Activated T-helper 2 cell treated with anti-CD3 and anti-CD28 coated beads, Interferon-gamma antibody, Interleukin-2, Interleukin-4, amounts not matched to agents 10 μg/mL and 5 μg/mL and 100 μg/mL, durations not matched to agents 14 hours and 24 hours and 36 hours (primary cell): ENCODE data around the gene NT5M. TPM values are rescaled to one million over a fixed set of nuclear protein-coding genes. Genes with fewer than 3 reads are reported as not detected.
"Not testable (repeated sequence)": the region's sequence is repeated elsewhere in the genome, so short reads cannot be mapped to it uniquely, and the experiment has no call there.

ENCODE experiments used
- DNase-seq: peaks from one replicate; pipeline ENCODE4 v3.0.0; 2021; ENCODE audit warnings: low spot score
- H3K27ac Mint-ChIP-seq: one replicate; pipeline ENCODE4 v1.8.0; 2021; ENCODE audit warnings: mixed read lengths
- H3K27me3 Mint-ChIP-seq: one replicate; pipeline ENCODE4 v1.8.0; 2021; ENCODE audit warnings: low read depth, mixed read lengths
- H3K36me3 Mint-ChIP-seq: one replicate; pipeline ENCODE4 v1.8.0; 2021; ENCODE audit warnings: low read depth, mixed read lengths
- H3K4me1 Mint-ChIP-seq: one replicate; pipeline ENCODE4 v1.8.0; 2021; ENCODE audit warnings: low read depth, mixed read lengths
- H3K4me3 Mint-ChIP-seq: one replicate; pipeline ENCODE4 v1.8.0; 2021; ENCODE audit warnings: low read depth, mild to moderate bottlenecking, moderate library complexity, mixed read lengths
- H3K9me3 Mint-ChIP-seq: one replicate; pipeline ENCODE4 v1.8.0; 2021; ENCODE audit warnings: mixed read lengths
- intact Hi-C: fragments of 100-400 bp; cut with micrococcal nuclease; formaldehyde crosslinking; loops from one replicate; pipeline ENCODE4 v1.15.1; 2023
- total RNA-seq: library from RNA; stranded (reverse); gene quantifications from 2 replicates; pipeline ENCODE4 v1.2.3, GENCODE V29; 2022

NT5M gene
- total RNA-seq, 1 donor from 2014 or later = 8.1 TPM

DNA sequence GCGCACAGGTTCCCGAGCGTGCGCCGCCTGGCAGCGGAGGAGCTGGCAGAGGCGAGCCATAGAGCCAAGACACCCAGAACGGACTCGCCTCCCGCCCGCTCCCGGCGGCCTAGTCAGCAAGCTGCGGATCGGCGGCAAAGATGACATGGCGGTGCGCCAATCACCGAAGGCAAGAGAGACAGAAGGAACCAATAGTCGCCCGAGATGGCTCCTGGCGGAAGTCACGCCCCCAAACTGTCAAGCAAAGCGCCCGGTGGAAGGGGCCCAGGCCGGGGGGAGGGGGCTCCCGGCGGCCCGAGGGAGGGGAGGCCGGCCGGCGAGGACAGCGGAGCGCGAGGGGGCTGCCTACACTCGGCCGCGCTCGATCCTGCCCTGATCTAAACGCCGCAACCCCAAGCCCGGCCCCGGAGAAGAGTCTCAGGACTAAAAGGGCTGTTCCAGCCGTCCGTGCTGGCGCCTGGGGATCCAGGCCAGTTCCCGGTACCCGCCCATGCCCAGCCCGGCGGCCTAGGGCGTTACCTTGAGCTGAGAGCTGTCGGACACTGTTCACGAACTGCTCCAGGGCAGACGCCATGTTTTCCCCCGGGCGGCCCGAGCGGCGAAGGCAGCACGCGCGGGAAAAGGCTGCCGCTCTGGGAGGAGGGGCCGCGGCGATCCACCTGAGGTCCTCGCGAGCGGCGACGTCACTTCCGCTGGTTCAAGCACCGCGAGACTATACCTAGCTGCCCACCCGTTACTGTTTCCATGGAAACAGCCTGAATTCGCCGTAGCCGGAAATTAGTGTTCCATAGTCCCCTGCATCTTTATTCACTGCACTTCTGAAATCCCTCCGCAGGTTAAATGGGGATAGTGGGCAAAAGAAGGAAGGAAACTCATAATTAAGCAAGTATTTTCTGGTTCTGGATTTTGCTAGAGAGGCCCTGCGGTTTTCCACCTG, 22.3 kb upstream of the NT5M start, which contains the start of gene COPS3:
Gene COPS3 (minus strand): TSS at position 634 of the 937 bp plus-strand sequence. CDS start 60 bp downstream, at position 574.
- H3K27me3 Mint-ChIP-seq = no peaks in the 10 kb centered on the region
- peak; percentile 96 for DNase-seq
- H3K4me1 Mint-ChIP-seq = peaks cover 30% of the 10 kb centered on the region
- peak within 1 kb of the TSS; percentile 94 for H3K27ac Mint-ChIP-seq
- no peaks in the 10 kb centered on the region for H3K9me3 Mint-ChIP-seq
- intact Hi-C loops = loop anchor here (1.0 to 2.0 kb wide), 2 partner anchors 24 to 44 kb away; partner anchors contain the start of gene FLCN
- H3K4me3 Mint-ChIP-seq = peak within 1 kb of the TSS; percentile 90
- peaks cover 22% of the 10 kb centered on the region for H3K36me3 Mint-ChIP-seq

DNA sequence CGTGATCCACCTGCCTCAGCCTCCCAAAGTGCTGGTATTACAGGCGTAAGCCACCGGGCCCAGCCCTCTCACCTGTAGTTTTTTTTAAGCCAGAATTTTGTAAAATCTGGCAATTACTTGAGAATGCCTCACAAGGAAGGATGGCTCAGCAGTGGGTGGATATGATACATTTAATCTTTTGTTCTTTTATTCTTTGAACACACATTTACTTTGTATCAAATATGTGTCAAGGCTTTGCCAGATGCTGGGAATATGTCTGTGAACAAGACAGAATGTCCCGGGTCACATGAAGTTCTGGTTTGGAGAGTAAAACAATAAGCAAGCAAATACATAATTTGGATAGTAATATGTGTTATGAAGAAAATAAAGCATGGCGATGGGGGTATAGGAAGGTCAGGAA, 17.2 kb upstream of the NT5M start:
- H3K27ac Mint-ChIP-seq = no peak overlapping the region
- H3K4me1 Mint-ChIP-seq = peaks cover 11% of the 10 kb centered on the region
- no peaks in the 10 kb centered on the region for H3K9me3 Mint-ChIP-seq

DNA sequence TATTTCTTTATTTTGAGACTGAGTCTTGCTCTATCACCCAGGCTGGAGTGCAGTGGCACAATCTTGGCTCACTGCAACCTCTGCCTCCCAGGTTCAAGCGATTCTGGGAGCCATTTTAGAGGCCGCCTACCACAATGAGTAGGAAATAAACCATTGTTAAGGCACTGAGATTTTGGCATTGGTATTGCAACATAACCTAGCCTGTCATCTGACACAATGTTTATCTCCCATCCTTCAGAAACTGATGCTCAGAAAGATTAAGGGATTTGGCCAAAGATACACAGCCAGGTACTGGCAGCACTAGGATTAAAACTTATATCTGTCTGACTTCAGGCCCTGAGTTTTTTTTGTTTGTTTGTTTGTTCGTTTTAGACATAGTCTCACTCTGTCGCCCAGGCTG, 14.1 kb upstream of the NT5M start:
- H3K4me3 Mint-ChIP-seq = no peak overlapping the region
- no peak overlapping the region for H3K27ac Mint-ChIP-seq

More for the DNA sequence above, 17.2 kb upstream of the NT5M start:
- no peak overlapping the region for H3K4me3 Mint-ChIP-seq
- H3K27me3 Mint-ChIP-seq = no peaks in the 10 kb centered on the region
- H3K36me3 Mint-ChIP-seq = no peaks in the 10 kb centered on the region
- no peak for DNase-seq
- intact Hi-C loops = no loop called here

DNA sequence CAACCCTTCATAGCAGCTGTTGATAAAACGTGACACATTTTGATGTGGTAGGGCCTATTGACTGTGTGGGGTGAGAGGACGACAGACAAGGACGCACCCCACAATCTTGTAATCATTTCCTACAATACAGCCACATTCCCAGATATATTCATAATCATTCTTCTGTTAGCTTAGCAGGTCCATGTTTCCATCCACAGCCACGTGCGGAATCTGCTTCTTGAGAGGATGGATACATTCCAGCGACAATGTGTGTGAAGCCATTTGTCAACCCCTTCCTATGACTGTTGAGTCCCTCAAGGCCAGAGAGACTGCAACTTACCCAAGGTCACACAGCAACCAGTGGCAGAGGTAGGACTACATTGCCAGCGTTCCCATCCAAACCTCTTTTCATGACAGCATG, 13.5 kb upstream of the NT5M start:
- no peak overlapping the region for H3K27ac Mint-ChIP-seq
- DNase-seq = no peak
- H3K9me3 Mint-ChIP-seq = no peaks in the 10 kb centered on the region
- H3K27me3 Mint-ChIP-seq = peaks cover 2% of the 10 kb centered on the region
- H3K4me1 Mint-ChIP-seq = no peaks in the 10 kb centered on the region
- H3K4me3 Mint-ChIP-seq = no peak overlapping the region
- intact Hi-C loops = no loop called here
- H3K36me3 Mint-ChIP-seq = no peaks in the 10 kb centered on the region

More for the DNA sequence above, 14.1 kb upstream of the NT5M start:
- H3K36me3 Mint-ChIP-seq = no peaks in the 10 kb centered on the region
- intact Hi-C loops = no loop called here
- no peak for DNase-seq
- H3K9me3 Mint-ChIP-seq = no peaks in the 10 kb centered on the region
- peaks cover 2% of the 10 kb centered on the region for H3K27me3 Mint-ChIP-seq
- H3K4me1 Mint-ChIP-seq = no peaks in the 10 kb centered on the region

GRCh38 chr17:17295141-17295540, 8.0 kb upstream of the NT5M start:
- no peaks in the 10 kb centered on the region for H3K9me3 Mint-ChIP-seq
- H3K4me1 Mint-ChIP-seq = peaks cover 16% of the 10 kb centered on the region
- H3K36me3 Mint-ChIP-seq = no peaks in the 10 kb centered on the region
- H3K27me3 Mint-ChIP-seq = peaks cover 2% of the 10 kb centered on the region
- intact Hi-C loops = no loop called here
- no peak overlapping the region for H3K27ac Mint-ChIP-seq
- DNase-seq = no peak
- H3K4me3 Mint-ChIP-seq = no peak overlapping the region

GRCh38 chr17:17297217-17297616, 6.0 kb upstream of the NT5M start:
- no peak for DNase-seq
- Mint-ChIP-seq H3K27ac (no peak overlapping the region), H3K36me3 (no peaks in the 10 kb centered on the region), H3K4me1 (peaks cover 22% of the 10 kb centered on the region), H3K4me3 (no peak overlapping the region), H3K9me3 (no peaks in the 10 kb centered on the region), H3K27me3 (no peaks in the 10 kb centered on the region)
- intact Hi-C loops = no loop called here

DNA sequence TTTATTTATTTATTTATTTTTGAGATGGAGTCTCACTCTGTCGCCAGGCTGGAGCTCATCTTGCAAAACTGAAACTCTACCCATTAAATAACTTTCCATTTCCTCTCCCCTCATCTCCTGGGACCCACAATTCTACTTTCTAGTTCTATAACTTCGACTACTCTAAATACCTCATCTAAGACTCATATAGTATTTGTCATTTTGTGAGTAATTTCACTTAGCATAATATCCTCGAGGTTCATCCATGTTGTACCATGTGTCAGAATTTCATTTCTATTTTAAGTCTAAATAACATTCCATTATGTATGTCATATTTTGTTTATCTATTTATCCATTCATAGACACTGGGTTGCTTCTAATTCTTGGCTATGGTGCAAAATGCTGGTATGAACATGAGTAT, 5.1 kb upstream of the NT5M start:
- Mint-ChIP-seq H3K9me3 (no peaks in the 10 kb centered on the region), H3K4me1 (peaks cover 26% of the 10 kb centered on the region)

GRCh38 chr17:17300624-17301568, 2.3 kb upstream of the NT5M start:
- Mint-ChIP-seq H3K36me3 (peaks cover 3% of the 10 kb centered on the region), H3K4me3 (peak overlapping the region; percentile 57), H3K9me3 (no peaks in the 10 kb centered on the region), H3K4me1 (peaks cover 45% of the 10 kb centered on the region), H3K27ac (no peak overlapping the region), H3K27me3 (no peaks in the 10 kb centered on the region)
- intact Hi-C loops = loop anchor here (2.0 to 5.0 kb wide), 4 partner anchors 64 to 291 kb away; partner anchors contain the start of genes FLCN, MED9, MPRIP and PEMT
- peak; percentile 48 for DNase-seq

More for the DNA sequence above, 5.1 kb upstream of the NT5M start:
- H3K36me3 Mint-ChIP-seq = no peaks in the 10 kb centered on the region
- no peak overlapping the region for H3K4me3 Mint-ChIP-seq
- H3K27me3 Mint-ChIP-seq = no peaks in the 10 kb centered on the region
- no peak for DNase-seq
- no peak overlapping the region for H3K27ac Mint-ChIP-seq
- intact Hi-C loops = no loop called here

DNA sequence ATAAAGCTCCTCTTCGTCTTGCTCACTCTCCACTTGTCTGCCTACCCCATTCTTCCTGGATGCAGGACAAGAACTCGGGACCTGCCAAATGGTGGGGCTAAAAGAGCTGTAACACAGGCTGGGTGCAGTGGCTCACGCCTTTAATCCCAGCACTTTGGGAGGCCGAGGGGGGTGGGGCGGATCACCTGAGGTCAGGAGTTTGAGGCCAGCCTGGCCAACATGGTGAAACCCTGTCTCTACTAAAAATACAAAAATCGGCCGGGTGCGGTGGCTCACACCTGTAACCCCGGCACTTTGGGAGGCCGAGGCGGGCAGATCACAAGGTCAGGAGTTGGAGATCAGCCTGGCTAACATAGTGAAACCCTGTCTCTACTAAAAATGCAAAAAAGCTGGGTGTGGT, 1.5 kb upstream of the NT5M start:
- not testable (repeated sequence) for H3K4me3 Mint-ChIP-seq, H3K9me3 Mint-ChIP-seq, DNase-seq, H3K27ac Mint-ChIP-seq, H3K36me3 Mint-ChIP-seq, H3K27me3 Mint-ChIP-seq
- intact Hi-C loops = loop anchor here (2.0 to 5.0 kb wide), 4 partner anchors 64 to 291 kb away; partner anchors contain the start of genes FLCN, MED9, MPRIP and PEMT
- peaks cover 48% of the 10 kb centered on the region for H3K4me1 Mint-ChIP-seq

DNA sequence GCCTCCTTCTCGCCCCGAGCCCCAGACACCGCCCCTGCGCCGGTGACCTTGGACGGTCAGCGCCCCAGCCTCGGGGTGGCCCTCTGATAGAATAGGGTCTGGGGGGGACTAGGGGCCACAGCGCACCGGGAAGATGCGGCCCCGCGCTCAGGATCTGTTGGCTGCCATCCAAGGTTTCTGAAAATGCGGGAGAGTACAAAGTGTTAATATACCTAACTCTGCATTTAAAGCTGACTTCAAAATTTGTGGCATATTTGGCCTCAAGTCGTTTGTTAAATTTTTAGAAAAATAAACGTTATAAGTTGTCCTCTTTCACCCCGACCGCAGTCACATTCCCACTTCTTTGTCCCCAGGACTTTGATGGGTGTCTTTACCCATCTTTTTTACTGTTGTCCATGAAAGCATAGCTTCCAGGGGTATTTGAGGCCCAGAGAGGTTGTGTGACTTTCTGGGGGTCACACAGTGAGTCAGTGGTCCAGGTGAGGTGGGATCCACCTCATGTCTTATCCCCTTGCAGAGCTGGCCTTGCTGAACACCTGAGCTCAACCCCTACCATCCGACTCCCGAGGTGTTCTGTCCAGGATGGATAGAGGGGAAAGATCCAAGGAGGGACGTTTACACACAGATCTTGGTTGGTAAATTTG, 796 bp downstream of the NT5M start:
- Mint-ChIP-seq H3K27ac (peak overlapping the region; percentile 87), H3K9me3 (no peaks in the 10 kb centered on the region), H3K4me1 (peaks cover 36% of the 10 kb centered on the region), H3K36me3 (peaks cover 5% of the 10 kb centered on the region), H3K27me3 (no peaks in the 10 kb centered on the region), H3K4me3 (peak overlapping the region; percentile 85)
- DNase-seq = no peak
- intact Hi-C loops = loop anchor here (5.0 kb wide), 3 partner anchors 67 to 288 kb away; partner anchors contain the start of genes FLCN, MED9 and PEMT

- Mint-ChIP-seq H3K36me3 (peaks cover 5% of the 10 kb centered on the region), H3K4me1 (peaks cover 36% of the 10 kb centered on the region), H3K4me3 (peak overlapping the region; percentile 85), H3K27ac (peak overlapping the region; percentile 87), H3K27me3 (no peaks in the 10 kb centered on the region), H3K9me3 (no peaks in the 10 kb centered on the region)
- intact Hi-C loops = loop anchor here (5.0 kb wide), 3 partner anchors 67 to 288 kb away; partner anchors contain the start of genes FLCN, MED9 and PEMT
- peak; percentile 25 for DNase-seq
These were observed 1.4 kb downstream of the NT5M start for GRCh38 chr17:17304521-17304985.
